Measurements from ENCODE around the gene FKBP8.
A peak's percentile ranks its signal among the peaks of the same experiment; 100 is the strongest.

FKBP8 gene

DNA sequence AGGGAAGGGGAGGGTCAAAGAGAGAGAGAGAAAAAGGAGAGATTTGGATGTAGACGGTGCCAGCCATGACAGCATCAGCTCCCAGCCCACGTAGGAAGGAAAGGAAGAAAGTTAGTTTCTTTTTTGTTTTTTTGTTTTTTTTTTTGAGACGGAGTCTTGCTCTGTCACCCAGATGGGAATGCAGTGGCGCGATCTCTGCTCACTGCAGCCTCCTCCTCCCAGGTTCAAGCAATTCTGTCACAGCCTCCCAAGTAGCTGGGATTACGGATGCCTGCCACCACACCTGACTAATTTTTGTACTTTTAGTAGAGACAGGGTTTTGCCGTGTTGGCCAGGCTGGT is 49.1 kb downstream of the FKBP8 start:
- no peak overlapping the region for H3K9ac ChIP-seq (ENCODE audit: low read length)
- peaks cover 1% of the 10 kb centered on the region for H3K9me3 ChIP-seq (ENCODE audit: insufficient read depth, low read depth, low read length)
- no peak overlapping the region for H3K4me2 ChIP-seq (ENCODE audit: low read length)
- no peaks in the 10 kb centered on the region for H3K27me3 ChIP-seq (ENCODE audit: insufficient read depth, low read length)
- H3K23ac ChIP-seq (ENCODE audit: low read length): no peak overlapping the region
- DNase-seq: no peak
- no peak overlapping the region for H2AK5ac ChIP-seq (ENCODE audit: low read length)
- no peak overlapping the region for H4K8ac ChIP-seq (ENCODE audit: low read depth, low read length)
- H3K14ac ChIP-seq (ENCODE audit: low read length): no peak overlapping the region
- no peak overlapping the region for H3K4ac ChIP-seq (ENCODE audit: low read depth, low read length)
- no peak overlapping the region for H2BK5ac ChIP-seq (ENCODE audit: low read depth, low read length, poor library complexity)
- H3K79me1 ChIP-seq (ENCODE audit: low read length): no peaks in the 10 kb centered on the region
- H4K91ac ChIP-seq (ENCODE audit: low read depth, low read length): no peak overlapping the region
- no peak overlapping the region for H3K27ac ChIP-seq (ENCODE audit: low read depth, low read length)
- no peak overlapping the region for H2AFZ ChIP-seq (ENCODE audit: insufficient read depth, low read length, poor library complexity)
- no peak overlapping the region for H3K18ac ChIP-seq (ENCODE audit: low read length)
- no peak overlapping the region for H2BK12ac ChIP-seq (ENCODE audit: low read length)
- H2BK120ac ChIP-seq (ENCODE audit: insufficient read depth, low read length, poor library complexity): no peak overlapping the region
- no peaks in the 10 kb centered on the region for H3K36me3 ChIP-seq (ENCODE audit: control insufficient read depth in 1 of 2, insufficient read depth in 2 of 2, low read length in 2 of 2)
- peaks cover 11 to 16% of the 10 kb centered on the region in 2 experiments for H3K4me1 ChIP-seq (ENCODE audit: control insufficient read depth in 1 of 2, insufficient read depth in 2 of 2, low read length in 2 of 2)
- H4K12ac ChIP-seq (ENCODE audit: low read depth, low read length): no peak overlapping the region
- H3K79me2 ChIP-seq (ENCODE audit: control insufficient read depth, insufficient read depth, low read length, poor library complexity): peaks cover 5% of the 10 kb centered on the region
- WGBS (ENCODE audit: extremely low coverage, insufficient coverage, insufficient read length): no CpG with 5 or more reads among the region's 7 CpGs
- no peak overlapping the region for H3K4me3 ChIP-seq (ENCODE audit: low read depth, low read length)

DNA sequence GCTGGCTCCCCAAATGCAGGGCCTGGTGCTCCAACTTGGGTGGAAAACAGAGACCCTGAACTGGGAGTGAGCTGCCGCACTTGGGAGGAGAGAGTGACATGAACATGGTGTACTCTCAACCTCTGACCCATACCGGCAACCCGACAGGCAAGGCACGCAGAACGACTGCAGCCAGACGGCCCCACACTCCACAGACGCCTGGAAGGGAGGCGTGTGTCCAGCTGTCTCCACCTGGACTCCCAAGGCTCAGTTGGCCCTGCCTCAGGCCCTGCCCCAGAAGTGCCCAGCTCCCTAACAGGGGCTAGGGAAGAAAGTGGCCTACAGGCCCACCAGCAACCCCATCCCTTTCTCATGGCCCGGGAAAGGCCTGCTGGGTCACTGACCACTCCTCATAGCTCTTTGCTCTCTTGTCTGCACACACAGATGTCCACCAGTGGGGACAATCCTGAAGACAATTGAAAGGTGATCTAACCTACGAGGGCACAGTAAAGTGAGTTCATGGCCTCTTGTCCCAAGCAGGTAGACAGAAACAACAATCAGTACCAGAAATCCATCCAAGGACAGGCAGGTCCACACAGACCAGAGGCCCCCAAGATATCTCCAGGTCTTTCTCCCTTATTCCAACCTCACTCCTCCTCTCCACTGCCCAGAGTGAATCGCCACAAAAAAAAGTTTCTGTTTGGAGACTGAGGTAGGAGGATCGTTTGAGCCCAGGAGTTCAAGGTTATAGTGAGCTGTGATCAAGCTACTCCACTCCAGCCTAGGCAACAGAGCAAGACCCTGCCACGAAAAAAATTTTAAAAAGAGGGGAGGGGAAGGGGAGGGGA is 49.7 kb downstream of the FKBP8 start:
- Histone ChIP-seq H3K79me2 (ENCODE audit: control insufficient read depth, insufficient read depth, low read length, poor library complexity) (peaks cover 5% of the 10 kb centered on the region), H2AFZ (ENCODE audit: insufficient read depth, low read length, poor library complexity) (no peak overlapping the region), H3K9ac (ENCODE audit: low read length) (no peak overlapping the region), H3K36me3 (ENCODE audit: control insufficient read depth in 1 of 2, insufficient read depth in 2 of 2, low read length in 2 of 2) (no peaks in the 10 kb centered on the region), H3K23ac (ENCODE audit: low read length) (no peak overlapping the region), H4K91ac (ENCODE audit: low read depth, low read length) (no peak overlapping the region), H3K4ac (ENCODE audit: low read depth, low read length) (no peak overlapping the region), H3K14ac (ENCODE audit: low read length) (no peak overlapping the region), H3K9me3 (ENCODE audit: insufficient read depth, low read depth, low read length) (peaks cover 1% of the 10 kb centered on the region), H2BK12ac (ENCODE audit: low read length) (no peak overlapping the region), H3K27ac (ENCODE audit: low read depth, low read length) (no peak overlapping the region), H3K79me1 (ENCODE audit: low read length) (no peaks in the 10 kb centered on the region), H3K4me2 (ENCODE audit: low read length) (no peak overlapping the region), H3K4me1 (ENCODE audit: control insufficient read depth in 1 of 2, insufficient read depth in 2 of 2, low read length in 2 of 2) (peaks cover 12 to 16% of the 10 kb centered on the region in 2 experiments), H4K12ac (ENCODE audit: low read depth, low read length) (no peak overlapping the region), H2AK5ac (ENCODE audit: low read length) (no peak overlapping the region), H2BK120ac (ENCODE audit: insufficient read depth, low read length, poor library complexity) (no peak overlapping the region), H3K18ac (ENCODE audit: low read length) (peak overlapping the region; percentile 39), H2BK5ac (ENCODE audit: low read depth, low read length, poor library complexity) (no peak overlapping the region), H3K27me3 (ENCODE audit: insufficient read depth, low read length) (no peaks in the 10 kb centered on the region), H4K8ac (ENCODE audit: low read depth, low read length) (no peak overlapping the region), H3K4me3 (ENCODE audit: low read depth, low read length) (no peak overlapping the region)
- WGBS (ENCODE audit: extremely low coverage, insufficient coverage, insufficient read length): no CpG with 5 or more reads among the region's 13 CpGs
- DNase-seq: no peak

DNA sequence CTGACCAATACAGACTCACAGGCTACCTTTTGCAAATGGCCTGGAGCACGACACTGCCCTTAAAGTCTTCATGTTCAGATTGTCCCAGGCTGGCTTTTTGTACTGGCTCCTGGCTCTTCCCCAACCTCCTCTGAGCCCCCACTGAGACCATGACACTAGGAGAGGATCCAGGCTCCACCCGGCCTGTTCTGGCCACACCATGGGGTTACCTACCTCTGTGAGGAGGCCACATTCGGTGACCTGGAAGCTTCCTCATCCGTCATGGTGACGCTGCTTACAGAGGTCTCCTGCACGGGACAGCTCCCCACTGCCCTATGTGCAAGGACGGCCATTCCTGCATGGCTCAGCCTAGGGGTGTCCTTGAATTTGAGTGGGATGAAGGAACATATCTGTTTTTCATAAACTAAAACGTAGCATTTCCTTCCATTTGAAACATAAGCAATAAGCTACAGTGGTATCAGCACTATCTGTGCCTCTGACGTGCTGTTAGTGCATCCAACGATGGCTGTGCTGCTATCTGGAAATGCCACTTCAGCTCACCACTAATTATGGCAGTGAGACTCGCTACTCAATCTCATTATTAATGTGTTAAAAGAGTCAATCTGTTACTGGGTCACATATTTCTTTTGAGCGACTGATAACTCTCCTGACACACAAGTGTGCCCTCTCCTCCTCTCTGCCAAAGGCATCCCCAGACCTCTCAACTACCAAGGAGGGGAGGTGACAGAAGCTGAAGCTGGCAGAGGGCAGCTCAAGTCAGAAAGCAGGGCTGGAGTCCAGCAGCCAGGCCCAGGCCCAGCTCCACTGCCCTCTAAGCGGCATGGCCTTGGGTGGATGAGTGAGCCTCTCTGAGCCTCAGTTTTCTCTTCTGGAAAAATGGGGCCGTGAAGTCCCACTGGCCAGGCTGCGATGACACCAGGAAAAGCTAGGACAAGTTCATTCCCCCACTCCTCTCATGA is 51.1 kb downstream of the FKBP8 start:
- no CpG with 5 or more reads among the region's 15 CpGs for WGBS (ENCODE audit: extremely low coverage, insufficient coverage, insufficient read length)

DNA sequence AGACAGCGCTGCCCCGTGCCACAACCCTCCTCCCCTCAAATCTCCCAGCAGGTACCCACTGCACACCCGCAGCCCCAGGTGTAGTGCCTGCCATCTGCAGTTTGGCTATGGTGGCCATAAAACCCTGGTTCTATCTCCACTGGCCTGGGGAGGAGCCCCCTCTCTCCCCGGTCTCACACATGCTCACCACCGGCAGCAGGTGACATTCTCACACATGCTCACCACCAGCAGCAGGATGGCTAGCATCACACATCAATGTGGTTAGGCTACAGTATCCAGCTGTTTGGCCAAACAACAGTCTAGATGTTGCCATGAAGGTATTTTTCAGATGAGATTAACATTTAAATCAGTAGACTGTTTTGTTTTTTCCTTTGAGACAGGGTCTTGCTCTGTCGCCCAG is 52.6 kb downstream of the FKBP8 start:
- Histone ChIP-seq H3K79me2 (ENCODE audit: control insufficient read depth, insufficient read depth, low read length, poor library complexity) (peaks cover 8% of the 10 kb centered on the region), H4K12ac (ENCODE audit: low read depth, low read length) (no peak overlapping the region), H2AK5ac (ENCODE audit: low read length) (no peak overlapping the region), H3K79me1 (ENCODE audit: low read length) (no peaks in the 10 kb centered on the region), H2BK5ac (ENCODE audit: low read depth, low read length, poor library complexity) (no peak overlapping the region), H3K4me1 (ENCODE audit: control insufficient read depth in 1 of 2, insufficient read depth in 2 of 2, low read length in 2 of 2) (peaks cover 18 to 19% of the 10 kb centered on the region in 2 experiments), H2BK12ac (ENCODE audit: low read length) (no peak overlapping the region), H3K27me3 (ENCODE audit: insufficient read depth, low read length) (no peaks in the 10 kb centered on the region), H4K8ac (ENCODE audit: low read depth, low read length) (no peak overlapping the region), H2AFZ (ENCODE audit: insufficient read depth, low read length, poor library complexity) (no peak overlapping the region), H2BK120ac (ENCODE audit: insufficient read depth, low read length, poor library complexity) (no peak overlapping the region), H3K4me3 (ENCODE audit: low read depth, low read length) (no peak overlapping the region), H3K4me2 (ENCODE audit: low read length) (no peak overlapping the region), H3K9ac (ENCODE audit: low read length) (no peak overlapping the region), H3K14ac (ENCODE audit: low read length) (no peak overlapping the region), H3K18ac (ENCODE audit: low read length) (no peak overlapping the region), H4K91ac (ENCODE audit: low read depth, low read length) (no peak overlapping the region), H3K27ac (ENCODE audit: low read depth, low read length) (no peak overlapping the region), H3K23ac (ENCODE audit: low read length) (no peak overlapping the region), H3K4ac (ENCODE audit: low read depth, low read length) (no peak overlapping the region), H3K36me3 (ENCODE audit: control insufficient read depth in 1 of 2, insufficient read depth in 2 of 2, low read length in 2 of 2) (no peaks in the 10 kb centered on the region), H3K9me3 (ENCODE audit: insufficient read depth, low read depth, low read length) (peaks cover 1% of the 10 kb centered on the region)
- WGBS (ENCODE audit: extremely low coverage, insufficient coverage, insufficient read length): no CpG with 5 or more reads among the region's 6 CpGs
- DNase-seq: no peak

More for the DNA sequence above, 51.1 kb downstream of the FKBP8 start:
- H3K9me3 ChIP-seq (ENCODE audit: insufficient read depth, low read depth, low read length): peaks cover 1% of the 10 kb centered on the region
- H3K36me3 ChIP-seq (ENCODE audit: control insufficient read depth in 1 of 2, insufficient read depth in 2 of 2, low read length in 2 of 2): no peaks in the 10 kb centered on the region
- no peak overlapping the region for H2BK5ac ChIP-seq (ENCODE audit: low read depth, low read length, poor library complexity)
- peaks cover 14 to 18% of the 10 kb centered on the region in 2 experiments for H3K4me1 ChIP-seq (ENCODE audit: control insufficient read depth in 1 of 2, insufficient read depth in 2 of 2, low read length in 2 of 2)
- no peak overlapping the region for H4K91ac ChIP-seq (ENCODE audit: low read depth, low read length)
- H3K4me2 ChIP-seq (ENCODE audit: low read length): no peak overlapping the region
- H3K9ac ChIP-seq (ENCODE audit: low read length): no peak overlapping the region
- peaks cover 5% of the 10 kb centered on the region for H3K79me2 ChIP-seq (ENCODE audit: control insufficient read depth, insufficient read depth, low read length, poor library complexity)
- H3K79me1 ChIP-seq (ENCODE audit: low read length): no peaks in the 10 kb centered on the region
- H2BK120ac ChIP-seq (ENCODE audit: insufficient read depth, low read length, poor library complexity): no peak overlapping the region
- H2AK5ac ChIP-seq (ENCODE audit: low read length): no peak overlapping the region
- no peaks in the 10 kb centered on the region for H3K27me3 ChIP-seq (ENCODE audit: insufficient read depth, low read length)
- no peak overlapping the region for H2BK12ac ChIP-seq (ENCODE audit: low read length)
- no peak overlapping the region for H3K4ac ChIP-seq (ENCODE audit: low read depth, low read length)
- H4K8ac ChIP-seq (ENCODE audit: low read depth, low read length): no peak overlapping the region
- H3K18ac ChIP-seq (ENCODE audit: low read length): no peak overlapping the region
- H3K23ac ChIP-seq (ENCODE audit: low read length): no peak overlapping the region
- no peak for DNase-seq
- H3K27ac ChIP-seq (ENCODE audit: low read depth, low read length): no peak overlapping the region
- no peak overlapping the region for H3K4me3 ChIP-seq (ENCODE audit: low read depth, low read length)
- no peak overlapping the region for H4K12ac ChIP-seq (ENCODE audit: low read depth, low read length)
- no peak overlapping the region for H3K14ac ChIP-seq (ENCODE audit: low read length)
- no peak overlapping the region for H2AFZ ChIP-seq (ENCODE audit: insufficient read depth, low read length, poor library complexity)
